Spleen (tissue), 11 donors: ENCODE results near the gene BCAT1. TPM values are rescaled to one million over a fixed set of nuclear protein-coding genes. Genes with fewer than 3 reads are reported as not detected.
A peak's percentile ranks its signal among the peaks of the same experiment; 100 is the strongest.
"Not testable (repeated sequence)": the region's sequence is repeated elsewhere in the genome, so short reads cannot be mapped to it uniquely, and the experiment has no call there.

Experiments
- DNase-seq: peaks from one replicate; pipeline ENCODE4 v3.0.0-alpha.2; 2020
- H3K27ac ChIP-seq, 8 donors: fragments of 200-600 bp; sonication (generic) in 7 of 8; 1 replicate in 4 of 8; 2 replicates in 4 of 8; pipeline versions ENCODE4 v1.5.0 to v1.8.0; 2016 to 2021; ENCODE audit warnings: inconsistent platforms in 4 of 8, mild to moderate bottlenecking in 4 of 8, moderate library complexity in 1 of 8
- H3K27me3 ChIP-seq, 7 donors: fragments of 200-600 bp; sonication (generic) in 6 of 7; replicated peaks in 1 of 7; 1 replicate in 4 of 7; 2 replicates in 3 of 7; pipeline versions ENCODE4 v1.5.0 to v1.8.0; 2016 to 2021; ENCODE audit warnings: inconsistent platforms in 3 of 7, mild to moderate bottlenecking in 1 of 7
- H3K36me3 ChIP-seq, 6 donors: fragments of 200-600 bp; sonication (generic) in 5 of 6; 1 replicate in 4 of 6; 2 replicates in 2 of 6; pipeline versions ENCODE4 v1.5.0 to v1.8.0; 2016 to 2021; ENCODE audit warnings: inconsistent platforms in 2 of 6
- H3K4me1 ChIP-seq, 6 donors: fragments of 200-600 bp; sonication (generic) in 5 of 6; 1 replicate in 3 of 6; 2 replicates in 3 of 6; pipeline versions ENCODE4 v1.5.0 to v1.8.0; 2016 to 2021; ENCODE audit warnings: inconsistent platforms in 3 of 6
- H3K4me3 ChIP-seq, 8 donors: fragments of 200-600 bp; sonication (generic) in 7 of 8; 1 replicate in 4 of 8; 2 replicates in 4 of 8; pipeline versions ENCODE4 v1.5.0 to v1.8.0; 2016 to 2021; ENCODE audit warnings: inconsistent platforms in 4 of 8, mild to moderate bottlenecking in 4 of 8, moderate library complexity in 2 of 8
- H3K9me3 ChIP-seq, 8 donors: fragments of 200-600 bp; sonication (generic) in 7 of 8; 1 replicate in 4 of 8; 2 replicates in 4 of 8; pipeline versions ENCODE4 v1.5.0 to v1.8.0; 2016 to 2021; ENCODE audit warnings: inconsistent platforms in 4 of 8
- CTCF ChIP-seq, 11 experiments: fragments of 200-600 bp in 7 of 11; fragments of 450-650 bp in 4 of 11; sonication (generic) in 4 of 11; IDR thresholded peaks in 8 of 11; conservative IDR thresholded peaks in 3 of 11; 1 replicate in 7 of 11; 2 replicates in 4 of 11; pipeline versions ENCODE4 v1.4.0 to v1.8.0; 2016 to 2021; ENCODE audit warnings: antibody characterized with exemption in 11 of 11, inconsistent platforms in 4 of 11, mild to moderate bottlenecking in 1 of 11
- POLR2A ChIP-seq, 3 donors: fragments of 450-650 bp; IDR thresholded peaks; one replicate each; pipeline ENCODE4 v1.5.1; 2017; ENCODE audit warnings: antibody characterized with exemption in 3 of 3, mild to moderate bottlenecking in 1 of 3
- POLR2AphosphoS5 ChIP-seq, 3 donors: sonication (generic); formaldehyde crosslinking; IDR thresholded peaks; one replicate each; pipeline ENCODE4 v1.5.1; 2017; ENCODE audit warnings: antibody characterized with exemption in 3 of 3
- WGBS, 5 donors: extraction: QIAGEN DNeasy Blood & Tissue Kit in 3 of 5; methylation state at CpG; one replicate each; pipeline versions ENCODE4 v1.1.5 to v1.1.7; 2013 to 2018; 5-methylcytosine and 5-hydroxymethylcytosine counted together
- intact Hi-C: fragments of 100-400 bp; cut with DNase I; formaldehyde crosslinking; loops from one replicate; pipeline ENCODE4 v1.15.0; 2023; ENCODE audit warnings: low total_unique reads
- polyA plus RNA-seq, 3 donors: library from polyadenylated mRNA; stranded (reverse); fragments of 200-250 nt; gene quantifications; one replicate each; pipeline ENCODE4 v1.2.1, GENCODE V29; 2013
- total RNA-seq, 7 donors: library from RNA; depleted of rRNA in 3 of 7; stranded (reverse); fragments of >200 nt in 3 of 7; fragmentation: NEBNext Ultra II Directional in 4 of 7; extraction: Animal tissue kit (Norgen Biotek cat#: 25700) in 4 of 7; gene quantifications; one replicate each; pipeline versions ENCODE4 v1.1.0 to v1.2.1, GENCODE V29; 2016 to 2021
- donor health status: healthy with polysubstance abuse.
- donor health status: DM: no; HTN: no; CAD: no; lungs with moderate emphysema.
- donor health status: DM: no; HTN: no; CAD: no.
- donor health status: Bipolar disorder and iron deficiency.
- donor health status: healthy.
- donor health status: DM: no; HTN: no; CAD: no.
- donor health status: DM: yes; HTN: yes; CAD: no.

The BCAT1 gene
- total and polyA plus RNA-seq, 10 donors, result 0.54 to 18.4 (median 8.7) TPM

DNA sequence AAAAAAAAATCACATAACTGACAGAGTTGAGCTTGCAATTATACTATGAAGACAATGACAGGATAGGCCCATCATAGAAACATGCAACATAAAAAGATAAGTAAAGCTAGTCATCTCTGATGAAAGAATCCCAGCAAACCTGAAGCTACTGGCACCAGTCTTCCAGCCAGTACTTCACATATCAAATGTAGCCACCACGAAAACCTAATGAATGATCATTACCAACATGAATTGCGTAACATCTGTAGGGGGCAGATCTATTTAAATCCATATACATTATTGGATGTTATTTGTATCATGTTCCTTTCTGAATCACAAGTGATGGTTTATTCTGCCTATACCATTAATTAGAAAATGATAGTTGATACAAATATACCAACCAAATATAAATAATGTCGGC is 73.9 kb downstream of the BCAT1 start:
- H3K9me3 ChIP-seq, result no peaks in the 10 kb centered on the region
- DNase-seq, result no peak
- 94 to 98% (median 97%) methylated on average over 3 of the region's 3 CpGs for WGBS, 5 donors
- H3K4me3 ChIP-seq, result no peak overlapping the region
- no peaks in the 10 kb centered on the region for H3K36me3 ChIP-seq
- no peaks in the 10 kb centered on the region for H3K4me1 ChIP-seq
- intact Hi-C loops, result no loop called here
- TF ChIP-seq CTCF (IDR thresholded peaks at IDR 0.05 in 8 of 11, conservative IDR thresholded peaks at IDR 0.05 in 3 of 11) (no peak), POLR2AphosphoS5 (IDR thresholded peaks at IDR 0.05) (no peak), POLR2A (IDR thresholded peaks at IDR 0.05) (no peak)
- no peaks in the 10 kb centered on the region for H3K27me3 ChIP-seq
- no peak overlapping the region for H3K27ac ChIP-seq

DNA sequence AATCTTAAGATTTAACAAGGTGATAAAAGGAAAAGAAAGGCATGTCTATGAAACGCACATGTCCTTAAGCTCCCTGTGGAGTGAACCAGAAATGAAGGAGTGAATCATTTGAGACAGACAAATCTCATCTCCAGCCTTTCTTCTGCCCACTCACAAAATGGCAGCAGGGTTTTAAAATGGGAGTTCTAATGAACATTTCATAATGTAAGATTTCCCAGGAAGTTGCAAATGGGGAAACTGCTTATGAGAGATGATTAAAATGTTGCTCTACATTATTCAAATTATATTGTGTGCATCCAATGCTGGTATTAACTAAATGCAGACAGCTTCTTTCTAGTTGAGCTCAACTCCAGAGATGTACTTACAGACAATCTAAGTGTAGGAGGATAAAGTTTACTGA is 76.7 kb downstream of the BCAT1 start:
- Histone ChIP-seq H3K4me1 (no peaks in the 10 kb centered on the region), H3K4me3 (no peak overlapping the region), H3K9me3 (no peaks in the 10 kb centered on the region), H3K36me3 (no peaks in the 10 kb centered on the region), H3K27me3 (no peaks in the 10 kb centered on the region), H3K27ac (no peak overlapping the region)
- 88 to 98% (median 94%) methylated on average over 1 of the region's 1 CpG for WGBS, 5 donors
- no peak for DNase-seq
- TF ChIP-seq POLR2AphosphoS5 (IDR thresholded peaks at IDR 0.05) (no peak), POLR2A (IDR thresholded peaks at IDR 0.05) (no peak), CTCF (IDR thresholded peaks at IDR 0.05 in 8 of 11, conservative IDR thresholded peaks at IDR 0.05 in 3 of 11) (no peak)
- intact Hi-C loops, result no loop called here

- H3K4me3 ChIP-seq, H3K4me1 ChIP-seq, H3K27me3 ChIP-seq, H3K9me3 ChIP-seq, intact Hi-C loops, H3K27ac ChIP-seq, H3K36me3 ChIP-seq: not testable (repeated sequence)
- WGBS, 5 donors, result 96 to 99% (median 98%) methylated on average over 10 to 24 of the region's 24 CpGs
- peak; percentile 74 for DNase-seq
Observed at GRCh38 chr12:24866139-24866538, 82.8 kb downstream of the BCAT1 start.

GRCh38 chr12:24864796-24865125 is 84.1 kb downstream of the BCAT1 start:
- TF ChIP-seq POLR2A (IDR thresholded peaks at IDR 0.05) (no peak), POLR2AphosphoS5 (IDR thresholded peaks at IDR 0.05) (no peak)
- Histone ChIP-seq H3K27me3 (no peaks in the 10 kb centered on the region), H3K27ac (no peak overlapping the region), H3K9me3 (peaks cover 0 to 10% (median 6%) of the 10 kb centered on the region in 8 donors), H3K36me3 (no peaks in the 10 kb centered on the region), H3K4me3 (no peak overlapping the region), H3K4me1 (no peaks in the 10 kb centered on the region)
- DNase-seq, result no peak
- intact Hi-C loops, result no loop called here

GRCh38 chr12:24861766-24862540 is 86.9 kb downstream of the BCAT1 start:
- DNase-seq, result no peak
- H3K27me3 ChIP-seq, result no peaks in the 10 kb centered on the region
- no peaks in the 10 kb centered on the region for H3K36me3 ChIP-seq
- 66 to 94% (median 86%) methylated on average over 1 of the region's 1 CpG for WGBS, 5 donors
- no peaks in the 10 kb centered on the region for H3K4me1 ChIP-seq
- intact Hi-C loops, result no loop called here
- no peak overlapping the region for H3K4me3 ChIP-seq
- H3K27ac ChIP-seq, result no peak overlapping the region
- peaks cover 0 to 27% (median 9%) of the 10 kb centered on the region in 8 donors for H3K9me3 ChIP-seq
- TF ChIP-seq POLR2AphosphoS5 (IDR thresholded peaks at IDR 0.05), result no peak
- TF ChIP-seq CTCF (IDR thresholded peaks at IDR 0.05 in 8 of 11, conservative IDR thresholded peaks at IDR 0.05 in 3 of 11), result no peak
- no peak for TF ChIP-seq POLR2A (IDR thresholded peaks at IDR 0.05)
